HEK293 (cell line): ENCODE measurements around the gene HIF1A.

ENCODE experiments used
- CTCF ChIP-seq: fragments of 450-650 bp; formaldehyde crosslinking; IDR thresholded peaks from 2 replicates; pipeline ENCODE4 v1.5.1; 2016; ENCODE audit warnings: missing biosample characterization, missing genetic modification characterization
- GFI1B ChIP-seq: fragments of 450-650 bp; formaldehyde crosslinking; IDR thresholded peaks from 2 replicates; pipeline ENCODE4 v1.5.1; 2016; ENCODE audit warnings: missing biosample characterization, missing genetic modification characterization
- ZNF121 ChIP-seq: fragments of 450-650 bp; formaldehyde crosslinking; IDR thresholded peaks from 2 replicates; pipeline ENCODE4 v1.5.1; 2016; ENCODE audit warnings: missing biosample characterization, missing genetic modification characterization
- ZNF184 ChIP-seq: fragments of 450-650 bp; IDR thresholded peaks from 2 replicates; pipeline ENCODE4 v1.5.1; 2018; ENCODE audit warnings: missing biosample characterization, mild to moderate bottlenecking, missing genetic modification characterization
- ZNF24 ChIP-seq: fragments of 450-650 bp; formaldehyde crosslinking; IDR thresholded peaks from 2 replicates; pipeline ENCODE4 v1.5.1; 2016; ENCODE audit warnings: missing biosample characterization, missing genetic modification characterization
- ZNF274 ChIP-seq, 2 experiments: fragments of 200-500 bp in 1 of 2; fragments of 450-650 bp in 1 of 2; sonication (Bioruptor generic) in 1 of 2; formaldehyde crosslinking in 1 of 2; IDR thresholded peaks; 2 replicates each; pipeline versions ENCODE4 v1.5.1 to v1.6.1; 2014 to 2016; ENCODE audit warnings: borderline replicate concordance in 1 of 2, inconsistent platforms in 1 of 2, low read length in 1 of 2, missing biosample characterization in 1 of 2, missing genetic modification characterization in 1 of 2
- ZNF433 ChIP-seq: fragments of 450-650 bp; formaldehyde crosslinking; IDR thresholded peaks from 2 replicates; pipeline ENCODE4 v1.5.1; 2016; ENCODE audit warnings: missing biosample characterization, missing genetic modification characterization, low read depth
- ZNF48 ChIP-seq: fragments of 450-650 bp; formaldehyde crosslinking; IDR thresholded peaks from 2 replicates; pipeline ENCODE4 v1.5.1; 2016; ENCODE audit warnings: missing biosample characterization, missing genetic modification characterization
- ZNF626 ChIP-seq: fragments of 450-650 bp; sonication (Bioruptor Pico); formaldehyde crosslinking; IDR thresholded peaks from 2 replicates; pipeline ENCODE4 v1.5.1; 2018; ENCODE audit warnings: missing biosample characterization, missing genetic modification characterization, inconsistent platforms
- ZNF843 ChIP-seq: fragments of 450-650 bp; formaldehyde crosslinking; IDR thresholded peaks from 2 replicates; pipeline ENCODE4 v1.5.1; 2016; ENCODE audit warnings: missing biosample characterization, missing genetic modification characterization
- TF ChIP-seq, protein P1 (sequence below): fragments of 450-650 bp; formaldehyde crosslinking; IDR thresholded peaks from 2 replicates; pipeline ENCODE4 v1.5.1; 2016; ENCODE audit warnings: missing biosample characterization, missing genetic modification characterization
- TF ChIP-seq, protein P2 (sequence below): fragments of 450-650 bp; formaldehyde crosslinking; IDR thresholded peaks from 2 replicates; pipeline ENCODE4 v1.5.1; 2016; ENCODE audit warnings: missing biosample characterization, missing genetic modification characterization
- TF ChIP-seq, protein P3 (sequence below): fragments of 450-650 bp; formaldehyde crosslinking; IDR thresholded peaks from 2 replicates; pipeline ENCODE4 v1.5.1; 2016; ENCODE audit warnings: missing biosample characterization, missing genetic modification characterization, low read depth

DNA sequence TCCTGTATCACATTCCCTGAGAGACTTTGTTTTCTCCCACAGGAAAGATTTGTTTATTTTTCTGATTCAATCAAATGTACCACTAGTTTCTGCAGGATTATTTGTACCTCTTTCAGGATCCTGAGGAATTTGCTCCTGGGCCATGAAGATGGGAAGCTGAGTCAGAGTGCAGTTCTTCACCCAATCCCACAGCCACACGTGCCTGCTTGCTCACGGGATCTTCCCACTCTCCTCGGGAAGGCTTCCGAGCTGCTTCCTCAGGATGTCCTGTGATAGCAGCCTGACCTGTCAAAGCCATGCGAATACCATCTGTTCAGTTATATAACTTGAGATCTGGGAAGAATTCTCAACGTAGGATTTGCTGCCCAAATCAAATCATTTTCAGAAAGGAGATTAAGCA is 41.8 kb upstream of the HIF1A start:
- TF ChIP-seq, protein P1, sequence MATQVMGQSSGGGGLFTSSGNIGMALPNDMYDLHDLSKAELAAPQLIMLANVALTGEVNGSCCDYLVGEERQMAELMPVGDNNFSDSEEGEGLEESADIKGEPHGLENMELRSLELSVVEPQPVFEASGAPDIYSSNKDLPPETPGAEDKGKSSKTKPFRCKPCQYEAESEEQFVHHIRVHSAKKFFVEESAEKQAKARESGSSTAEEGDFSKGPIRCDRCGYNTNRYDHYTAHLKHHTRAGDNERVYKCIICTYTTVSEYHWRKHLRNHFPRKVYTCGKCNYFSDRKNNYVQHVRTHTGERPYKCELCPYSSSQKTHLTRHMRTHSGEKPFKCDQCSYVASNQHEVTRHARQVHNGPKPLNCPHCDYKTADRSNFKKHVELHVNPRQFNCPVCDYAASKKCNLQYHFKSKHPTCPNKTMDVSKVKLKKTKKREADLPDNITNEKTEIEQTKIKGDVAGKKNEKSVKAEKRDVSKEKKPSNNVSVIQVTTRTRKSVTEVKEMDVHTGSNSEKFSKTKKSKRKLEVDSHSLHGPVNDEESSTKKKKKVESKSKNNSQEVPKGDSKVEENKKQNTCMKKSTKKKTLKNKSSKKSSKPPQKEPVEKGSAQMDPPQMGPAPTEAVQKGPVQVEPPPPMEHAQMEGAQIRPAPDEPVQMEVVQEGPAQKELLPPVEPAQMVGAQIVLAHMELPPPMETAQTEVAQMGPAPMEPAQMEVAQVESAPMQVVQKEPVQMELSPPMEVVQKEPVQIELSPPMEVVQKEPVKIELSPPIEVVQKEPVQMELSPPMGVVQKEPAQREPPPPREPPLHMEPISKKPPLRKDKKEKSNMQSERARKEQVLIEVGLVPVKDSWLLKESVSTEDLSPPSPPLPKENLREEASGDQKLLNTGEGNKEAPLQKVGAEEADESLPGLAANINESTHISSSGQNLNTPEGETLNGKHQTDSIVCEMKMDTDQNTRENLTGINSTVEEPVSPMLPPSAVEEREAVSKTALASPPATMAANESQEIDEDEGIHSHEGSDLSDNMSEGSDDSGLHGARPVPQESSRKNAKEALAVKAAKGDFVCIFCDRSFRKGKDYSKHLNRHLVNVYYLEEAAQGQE (tag by site-specific recombination) = no peak
- TF ChIP-seq, protein P2, sequence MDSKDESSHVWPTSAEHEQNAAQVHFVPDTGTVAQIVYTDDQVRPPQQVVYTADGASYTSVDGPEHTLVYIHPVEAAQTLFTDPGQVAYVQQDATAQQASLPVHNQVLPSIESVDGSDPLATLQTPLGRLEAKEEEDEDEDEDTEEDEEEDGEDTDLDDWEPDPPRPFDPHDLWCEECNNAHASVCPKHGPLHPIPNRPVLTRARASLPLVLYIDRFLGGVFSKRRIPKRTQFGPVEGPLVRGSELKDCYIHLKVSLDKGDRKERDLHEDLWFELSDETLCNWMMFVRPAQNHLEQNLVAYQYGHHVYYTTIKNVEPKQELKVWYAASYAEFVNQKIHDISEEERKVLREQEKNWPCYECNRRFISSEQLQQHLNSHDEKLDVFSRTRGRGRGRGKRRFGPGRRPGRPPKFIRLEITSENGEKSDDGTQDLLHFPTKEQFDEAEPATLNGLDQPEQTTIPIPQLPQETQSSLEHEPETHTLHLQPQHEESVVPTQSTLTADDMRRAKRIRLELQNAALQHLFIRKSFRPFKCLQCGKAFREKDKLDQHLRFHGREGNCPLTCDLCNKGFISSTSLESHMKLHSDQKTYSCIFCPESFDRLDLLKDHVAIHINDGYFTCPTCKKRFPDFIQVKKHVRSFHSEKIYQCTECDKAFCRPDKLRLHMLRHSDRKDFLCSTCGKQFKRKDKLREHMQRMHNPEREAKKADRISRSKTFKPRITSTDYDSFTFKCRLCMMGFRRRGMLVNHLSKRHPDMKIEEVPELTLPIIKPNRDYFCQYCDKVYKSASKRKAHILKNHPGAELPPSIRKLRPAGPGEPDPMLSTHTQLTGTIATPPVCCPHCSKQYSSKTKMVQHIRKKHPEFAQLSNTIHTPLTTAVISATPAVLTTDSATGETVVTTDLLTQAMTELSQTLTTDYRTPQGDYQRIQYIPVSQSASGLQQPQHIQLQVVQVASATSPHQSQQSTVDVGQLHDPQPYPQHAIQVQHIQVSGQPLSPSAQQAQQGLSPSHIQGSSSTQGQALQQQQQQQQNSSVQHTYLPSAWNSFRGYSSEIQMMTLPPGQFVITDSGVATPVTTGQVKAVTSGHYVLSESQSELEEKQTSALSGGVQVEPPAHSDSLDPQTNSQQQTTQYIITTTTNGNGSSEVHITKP = no peak
- TF ChIP-seq ZNF274 (IDR thresholded peaks at IDR 0.05; ENCODE audit: low read length) = no peak
- no peak for TF ChIP-seq ZNF274 (tag by site-specific recombination; IDR thresholded peaks at IDR 0.05; ENCODE audit: borderline replicate concordance)
- no peak for TF ChIP-seq GFI1B (tag by site-specific recombination)
- no peak for TF ChIP-seq CTCF (tag by site-specific recombination)
- TF ChIP-seq ZNF184 = no peak
- no peak for TF ChIP-seq ZNF626 (tag by site-specific recombination)
- TF ChIP-seq ZNF121 (tag by site-specific recombination) = no peak
- no peak for TF ChIP-seq ZNF24 (tag by site-specific recombination)
- no peak for TF ChIP-seq ZNF843
- TF ChIP-seq ZNF433 (tag by site-specific recombination) = no peak
- no peak for TF ChIP-seq ZNF48 (tag by site-specific recombination)
- TF ChIP-seq, protein P3, sequence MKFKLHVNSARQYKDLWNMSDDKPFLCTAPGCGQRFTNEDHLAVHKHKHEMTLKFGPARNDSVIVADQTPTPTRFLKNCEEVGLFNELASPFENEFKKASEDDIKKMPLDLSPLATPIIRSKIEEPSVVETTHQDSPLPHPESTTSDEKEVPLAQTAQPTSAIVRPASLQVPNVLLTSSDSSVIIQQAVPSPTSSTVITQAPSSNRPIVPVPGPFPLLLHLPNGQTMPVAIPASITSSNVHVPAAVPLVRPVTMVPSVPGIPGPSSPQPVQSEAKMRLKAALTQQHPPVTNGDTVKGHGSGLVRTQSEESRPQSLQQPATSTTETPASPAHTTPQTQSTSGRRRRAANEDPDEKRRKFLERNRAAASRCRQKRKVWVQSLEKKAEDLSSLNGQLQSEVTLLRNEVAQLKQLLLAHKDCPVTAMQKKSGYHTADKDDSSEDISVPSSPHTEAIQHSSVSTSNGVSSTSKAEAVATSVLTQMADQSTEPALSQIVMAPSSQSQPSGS (tag by site-specific recombination) = no peak
